GM12878 (cell line): ENCODE data around the gene MS4A6E. TPM values are rescaled to one million over a fixed set of nuclear protein-coding genes. Genes with fewer than 3 reads are reported as not detected.

Experiments
- ATAC-seq: fragments of 200-7000 bp; cut with Tn5 transposase; 3 replicates; pipeline ENCODE4 v1.9.1; 2020; ENCODE audit warnings: mild to moderate bottlenecking, moderate library complexity
- BruUV-seq: library from RNA; stranded (reverse); fragments of 400-500 nt; replicated peaks from 2 replicates; lab custom pipeline; 2021; lab: Mats Ljungman, UMichigan
- CTCF ChIA-PET: fragments of 300-600 bp; sonication (Branson Sonifier 250); formaldehyde crosslinking; extraction: SDS; loops from one replicate; lab custom pipeline; 2021; ENCODE audit warnings: inconsistent platforms; lab: Yijun Ruan, JAX
- POLR2A ChIA-PET: fragments of 350-600 bp; formaldehyde crosslinking; extraction: SDS; loops from one replicate; lab custom pipeline; 2021; ENCODE audit warnings: inconsistent platforms; lab: Charles Lee
- RAD21 ChIA-PET: fragments of 300-600 bp; sonication (Branson Sonifier 250); formaldehyde crosslinking; loops from one replicate; lab custom pipeline; 2023; ENCODE audit warnings: antibody characterized with exemption; ENCODE audit not compliant: unreplicated experiment; lab: Charles Lee
- SMC1A ChIA-PET: fragments of 300-600 bp; sonication (Branson Sonifier 250); formaldehyde crosslinking; loops from one replicate; lab custom pipeline; 2023; ENCODE audit not compliant: unreplicated experiment, uncharacterized antibody; lab: Charles Lee
- DNase-seq: peaks from one replicate; pipeline ENCODE4 v3.0.0-alpha.2; 2011; ENCODE audit warnings: low read depth, low spot score
- FAIRE-seq: peaks from 3 replicates; lab custom pipeline; 2011; peaks lifted over from hg19 to GRCh38; lab: Jason Lieb, UNC
- H2AFZ ChIP-seq: 2 replicates; pipeline ENCODE4 v1.6.0; 2011; ENCODE audit warnings: low read depth, low read length, control low read depth; ENCODE audit not compliant: control insufficient read depth
- H3K27ac ChIP-seq: 2 replicates; pipeline ENCODE4 v1.5.1; 2011; ENCODE audit warnings: control low read depth; ENCODE audit not compliant: control insufficient read depth, insufficient read depth
- H3K27me3 ChIP-seq, 2 experiments: replicated peaks in 1 of 2; 2 replicates each; pipeline versions ENCODE4 v1.6.0 to v1.6.1; 2011; ENCODE audit warnings: low read length in 1 of 2; ENCODE audit not compliant: control insufficient read depth in 2 of 2, insufficient read depth in 2 of 2
- H3K36me3 ChIP-seq, 2 experiments: 2 replicates each; pipeline ENCODE4 v1.5.1; 2011; ENCODE audit warnings: low read length in 1 of 2; ENCODE audit not compliant: control insufficient read depth in 2 of 2, insufficient read depth in 2 of 2
- H3K4me1 ChIP-seq: 2 replicates; pipeline ENCODE4 v1.6.1; 2011; ENCODE audit warnings: mild to moderate bottlenecking, low read length, moderate library complexity, mixed read lengths; ENCODE audit not compliant: control insufficient read depth, insufficient read depth
- H3K4me2 ChIP-seq: 2 replicates; pipeline ENCODE4 v1.6.0; 2011; ENCODE audit warnings: control low read depth; ENCODE audit not compliant: control insufficient read depth, insufficient read depth
- H3K4me3 ChIP-seq: fragments of 200-600 bp; sonication (generic); 2 replicates; pipeline ENCODE4 v1.5.1; 2016
- H3K79me2 ChIP-seq: 2 replicates; pipeline ENCODE4 v1.6.0; 2011; ENCODE audit warnings: low read length; ENCODE audit not compliant: control insufficient read depth, insufficient read depth
- H3K9ac ChIP-seq: 2 replicates; pipeline ENCODE4 v1.8.0; 2011; ENCODE audit warnings: low read length, control low read depth, mixed read lengths; ENCODE audit not compliant: control insufficient read depth, insufficient read depth
- H3K9me3 ChIP-seq: replicated peaks from 3 replicates; pipeline ENCODE4 v1.5.1; 2011; ENCODE audit warnings: mild to moderate bottlenecking, low read length; ENCODE audit not compliant: control insufficient read depth, insufficient read depth
- H4K20me1 ChIP-seq: 2 replicates; pipeline ENCODE4 v1.6.0; 2011; ENCODE audit not compliant: control insufficient read depth, insufficient read depth
- GATAD2B ChIP-seq: fragments of 450-650 bp; conservative IDR thresholded peaks from 2 replicates; pipeline ENCODE4 v1.6.1; 2017; ENCODE audit warnings: low read depth, mild to moderate bottlenecking, moderate library complexity
- SPI1 ChIP-seq: IDR thresholded peaks from 2 replicates; pipeline ENCODE4 v1.6.1; 2011; ENCODE audit warnings: low read depth, mild to moderate bottlenecking, low read length, moderate library complexity, borderline replicate concordance; ENCODE audit not compliant: insufficient read depth
- in situ Hi-C: fragments of 300-500 bp; cut with MboI; formaldehyde crosslinking; loops from 9 replicates; pipeline ENCODE4 v1.14.3; 2018; ENCODE audit warnings: mixed read lengths
- intact Hi-C: fragments of 100-400 bp; cut with micrococcal nuclease; formaldehyde crosslinking; loops from one replicate; pipeline ENCODE4 v1.14.2; 2022; ENCODE audit not compliant: unreplicated experiment
- polyA plus RNA-seq, 11 experiments: library from polyadenylated mRNA; depleted of rRNA in 4 of 11; unstranded in 6 of 11; stranded (reverse) in 5 of 11; fragments of >200 nt; fragmentation: Nextera tagmentation in 4 of 11; fragmentation: Illumina TruSeq in 1 of 11; extraction: Ambion mirVana in 4 of 11; extraction: Trizol in 1 of 11; gene quantifications; 1 replicate in 1 of 11; 2 replicates in 10 of 11; pipeline versions ENCODE4 v1.2.1 to v1.2.3, GENCODE V29; 2011 to 2016; ENCODE audit warnings: inconsistent platforms in 2 of 11, missing spikeins in 2 of 11, low read depth in 1 of 11
- total RNA-seq, 4 experiments: library from RNA; depleted of rRNA in 3 of 4; stranded (reverse); fragments of >200 nt in 3 of 4; fragmentation: Illumina TruSeq in 1 of 4; extraction: Trizol in 1 of 4; gene quantifications; 2 replicates each; pipeline versions ENCODE4 v1.2.1 to v1.2.3, GENCODE V29; 2013 to 2021

Gene MS4A6E
- total and polyA plus RNA-seq, 10 of the 15 experiments (the other 5 are each of a cell fraction or from before 2014, with no cell fraction given) = 0.14 to 0.86 (median 0.47) TPM; not detected in 5

DNA sequence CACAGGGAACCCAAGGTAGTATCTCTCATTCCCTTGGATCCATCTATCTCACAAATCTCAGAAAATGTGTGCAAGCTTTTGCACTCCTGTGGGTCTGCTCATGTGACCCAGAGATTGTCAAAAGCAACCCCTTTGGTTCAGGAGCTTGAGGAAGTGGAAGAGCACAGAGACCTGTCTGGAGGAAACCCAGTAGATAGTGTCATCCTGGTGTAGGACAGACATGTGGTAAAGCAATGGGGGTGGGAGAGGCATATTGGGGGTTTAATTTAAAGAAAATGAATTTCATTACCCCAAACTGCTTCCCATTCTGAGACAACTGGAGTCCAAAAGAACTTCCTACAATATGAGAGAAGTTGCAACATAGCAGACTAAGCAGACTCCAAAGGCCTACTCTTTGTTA lies 63.4 kb downstream of the MS4A6E start:
- ChIA-PET RAD21 (interaction anchor here (1.0 to 2.2 kb wide), 4 partner anchors 13 to 93 kb away, joined by 4 to 5 read pairs (median 4); no protein-coding TSS in a partner anchor), POLR2A (interaction anchor here (1.4 to 1.6 kb wide), 2 partner anchors 12 to 66 kb away, joined by 4 to 6 read pairs; partner anchors contain the start of genes MS4A1 and MS4A7), CTCF (interaction anchor here (1.3 to 1.7 kb wide), 3 partner anchors 11 to 45 kb away, joined by 5 to 6 read pairs (median 5); partner anchors contain the start of gene MS4A7), SMC1A (interaction anchor here (0.9 to 2.6 kb wide), 6 partner anchors 12 to 67 kb away, joined by 3 to 7 read pairs (median 4); partner anchors contain the start of genes MS4A1 and MS4A7)
- Histone ChIP-seq H4K20me1 (no peaks in the 10 kb centered on the region), H3K27ac (no peak overlapping the region), H3K27me3 (no peaks in the 10 kb centered on the region), H3K4me2 (no peak overlapping the region), H3K4me3 (no peak overlapping the region), H3K36me3 (no peaks in the 10 kb centered on the region), H3K4me1 (peaks cover 19% of the 10 kb centered on the region), H3K9me3 (peaks cover 4% of the 10 kb centered on the region; the same call in 2 of the 3 replicates), H3K79me2 (no peaks in the 10 kb centered on the region), H2AFZ (no peak overlapping the region; the same call in 1 of the 2 replicates), H3K9ac (no peak overlapping the region)
- TF ChIP-seq SPI1 (peak; percentile 27; the same call in 1 of the 2 replicates), GATAD2B (no peak)
- intact Hi-C loops = no loop called here
- BruUV-seq = no TSS peak
- ATAC-seq (no peak), DNase-seq (no peak), FAIRE-seq (no peak)
- in situ Hi-C loops = no loop called here

Other genes with a start within 250 kb of the MS4A6E start
Only the 7 nearest of the 10 such genes appear.
- gene MS4A6A, start 144.2 kb upstream of the MS4A6E start, total RNA-seq (2014; rRNA removed) = 6.0 and 8.0 TPM in 2 replicates
- 9.6 and 10.1 TPM in 2 replicates for gene MS4A6A, start 144.2 kb upstream of the MS4A6E start, total RNA-seq (2014; rRNA removed; fragmentation: Illumina TruSeq; extraction: Trizol)
- gene MS4A6A, start 144.2 kb upstream of the MS4A6E start, total RNA-seq (2021) = 4.5 and 7.1 TPM in 2 replicates
- 30.7 and 31.9 TPM in 2 replicates for gene MS4A6A, start 144.2 kb upstream of the MS4A6E start, polyA plus RNA-seq (2011; rRNA removed)
- 13.8 and 27.4 TPM in 2 replicates for gene MS4A6A, start 144.2 kb upstream of the MS4A6E start, polyA plus RNA-seq (2014; fragmentation: Illumina TruSeq; extraction: Trizol)
- 10 to 100 TPM; 12.2 to 12.5 TPM for gene MS4A6A, start 144.2 kb upstream of the MS4A6E start, polyA plus RNA-seq (2014; fragmentation: Nextera tagmentation; extraction: Ambion mirVana)
- gene MS4A6A, start 144.2 kb upstream of the MS4A6E start, polyA plus RNA-seq (2014; rRNA removed) = 6.5 and 8.0 TPM in 2 replicates
- gene MS4A6A, start 144.2 kb upstream of the MS4A6E start, polyA plus RNA-seq (2016; fragmentation: Nextera tagmentation; extraction: Ambion mirVana) = 1 to 10 TPM in 1 of 2 experiments, under 1 TPM in 1; 0.75 to 1.5 TPM
- gene MS4A4E, start 84.1 kb upstream of the MS4A6E start, total RNA-seq (2014; rRNA removed) = 0.38 and 0.45 TPM in 2 replicates
- gene MS4A4E, start 84.1 kb upstream of the MS4A6E start, total RNA-seq (2014; rRNA removed; fragmentation: Illumina TruSeq; extraction: Trizol) = 0.46 and 0.54 TPM in 2 replicates
- gene MS4A4E, start 84.1 kb upstream of the MS4A6E start, total RNA-seq (2021) = 0.72 and 0.92 TPM in 2 replicates
- gene MS4A4E, start 84.1 kb upstream of the MS4A6E start, polyA plus RNA-seq (2011; rRNA removed) = not detected in 2 replicates
- gene MS4A4E, start 84.1 kb upstream of the MS4A6E start, polyA plus RNA-seq (2014; fragmentation: Illumina TruSeq; extraction: Trizol) = 0.06 TPM in 1 of 2 replicates, not detected in the other
- gene MS4A4E, start 84.1 kb upstream of the MS4A6E start, polyA plus RNA-seq (2014; fragmentation: Nextera tagmentation; extraction: Ambion mirVana) = under 1 TPM; 0.22 to 0.45 TPM
- 0.73 and 0.81 TPM in 2 replicates for gene MS4A4E, start 84.1 kb upstream of the MS4A6E start, polyA plus RNA-seq (2014; rRNA removed)
- gene MS4A4E, start 84.1 kb upstream of the MS4A6E start, polyA plus RNA-seq (2016; fragmentation: Nextera tagmentation; extraction: Ambion mirVana) = not detected
- 0.27 and 0.56 TPM in 2 replicates for gene MS4A4A, start 46.6 kb upstream of the MS4A6E start, total RNA-seq (2014; rRNA removed)
- gene MS4A4A, start 46.6 kb upstream of the MS4A6E start, total RNA-seq (2014; rRNA removed; fragmentation: Illumina TruSeq; extraction: Trizol) = 0.37 and 0.67 TPM in 2 replicates
- 0.88 and 1.2 TPM in 2 replicates for gene MS4A4A, start 46.6 kb upstream of the MS4A6E start, total RNA-seq (2021)
- gene MS4A4A, start 46.6 kb upstream of the MS4A6E start, polyA plus RNA-seq (2011; rRNA removed) = 0.10 and 0.19 TPM in 2 replicates
- 0.22 and 0.69 TPM in 2 replicates for gene MS4A4A, start 46.6 kb upstream of the MS4A6E start, polyA plus RNA-seq (2014; fragmentation: Illumina TruSeq; extraction: Trizol)
- gene MS4A4A, start 46.6 kb upstream of the MS4A6E start, polyA plus RNA-seq (2014; fragmentation: Nextera tagmentation; extraction: Ambion mirVana) = 1 to 10 TPM; 1.8 to 2.4 TPM
- gene MS4A4A, start 46.6 kb upstream of the MS4A6E start, polyA plus RNA-seq (2014; rRNA removed) = 0.91 and 1.4 TPM in 2 replicates
- under 1 TPM; 0.19 to 0.24 TPM for gene MS4A4A, start 46.6 kb upstream of the MS4A6E start, polyA plus RNA-seq (2016; fragmentation: Nextera tagmentation; extraction: Ambion mirVana)
- gene MS4A7, start 51.3 kb downstream of the MS4A6E start, total RNA-seq (2014; rRNA removed) = 2.2 and 2.9 TPM in 2 replicates
- gene MS4A7, start 51.3 kb downstream of the MS4A6E start, total RNA-seq (2014; rRNA removed; fragmentation: Illumina TruSeq; extraction: Trizol) = 3.8 and 4.0 TPM in 2 replicates
- gene MS4A7, start 51.3 kb downstream of the MS4A6E start, total RNA-seq (2021) = 2.3 and 3.3 TPM in 2 replicates
- gene MS4A7, start 51.3 kb downstream of the MS4A6E start, polyA plus RNA-seq (2011; rRNA removed) = 9.6 and 11.1 TPM in 2 replicates
- gene MS4A7, start 51.3 kb downstream of the MS4A6E start, polyA plus RNA-seq (2014; fragmentation: Illumina TruSeq; extraction: Trizol) = 3.7 and 4.2 TPM in 2 replicates
- 10 to 100 TPM in 1 of 2 experiments, 1 to 10 TPM in 1; 7.2 to 17.0 TPM for gene MS4A7, start 51.3 kb downstream of the MS4A6E start, polyA plus RNA-seq (2014; fragmentation: Nextera tagmentation; extraction: Ambion mirVana)
- 3.9 and 4.6 TPM in 2 replicates for gene MS4A7, start 51.3 kb downstream of the MS4A6E start, polyA plus RNA-seq (2014; rRNA removed)
- gene MS4A7, start 51.3 kb downstream of the MS4A6E start, polyA plus RNA-seq (2016; fragmentation: Nextera tagmentation; extraction: Ambion mirVana) = 1 to 10 TPM; 1.7 to 1.8 TPM
- gene MS4A14, start 69.2 kb downstream of the MS4A6E start, total RNA-seq (2014; rRNA removed) = 0.11 and 0.40 TPM in 2 replicates
- gene MS4A14, start 69.2 kb downstream of the MS4A6E start, total RNA-seq (2014; rRNA removed; fragmentation: Illumina TruSeq; extraction: Trizol) = 0.40 and 0.60 TPM in 2 replicates
- 0.77 and 1.0 TPM in 2 replicates for gene MS4A14, start 69.2 kb downstream of the MS4A6E start, total RNA-seq (2021)
- 1.0 and 1.7 TPM in 2 replicates for gene MS4A14, start 69.2 kb downstream of the MS4A6E start, polyA plus RNA-seq (2011; rRNA removed)
- 0.81 and 0.89 TPM in 2 replicates for gene MS4A14, start 69.2 kb downstream of the MS4A6E start, polyA plus RNA-seq (2014; fragmentation: Illumina TruSeq; extraction: Trizol)
- under 1 TPM; 0.13 to 0.18 TPM for gene MS4A14, start 69.2 kb downstream of the MS4A6E start, polyA plus RNA-seq (2014; fragmentation: Nextera tagmentation; extraction: Ambion mirVana)
- gene MS4A14, start 69.2 kb downstream of the MS4A6E start, polyA plus RNA-seq (2014; rRNA removed) = 0.38 and 0.72 TPM in 2 replicates
- gene MS4A14, start 69.2 kb downstream of the MS4A6E start, polyA plus RNA-seq (2016; fragmentation: Nextera tagmentation; extraction: Ambion mirVana) = under 1 TPM in 1 of 2 experiments, not detected in 1; 0.63 TPM
- gene MS4A5, start 102.3 kb downstream of the MS4A6E start, total RNA-seq (2014; rRNA removed) = not detected in 2 replicates
- not detected in 2 replicates for gene MS4A5, start 102.3 kb downstream of the MS4A6E start, total RNA-seq (2014; rRNA removed; fragmentation: Illumina TruSeq; extraction: Trizol)
- not detected in 2 replicates for gene MS4A5, start 102.3 kb downstream of the MS4A6E start, total RNA-seq (2021)
- gene MS4A5, start 102.3 kb downstream of the MS4A6E start, polyA plus RNA-seq (2011; rRNA removed) = not detected in 2 replicates
- not detected in 2 replicates for gene MS4A5, start 102.3 kb downstream of the MS4A6E start, polyA plus RNA-seq (2014; fragmentation: Illumina TruSeq; extraction: Trizol)
- gene MS4A5, start 102.3 kb downstream of the MS4A6E start, polyA plus RNA-seq (2014; fragmentation: Nextera tagmentation; extraction: Ambion mirVana) = not detected
- gene MS4A5, start 102.3 kb downstream of the MS4A6E start, polyA plus RNA-seq (2014; rRNA removed) = not detected in 2 replicates
- gene MS4A5, start 102.3 kb downstream of the MS4A6E start, polyA plus RNA-seq (2016; fragmentation: Nextera tagmentation; extraction: Ambion mirVana) = not detected
- 648 and 816 TPM in 2 replicates for gene MS4A1, start 128.6 kb downstream of the MS4A6E start, total RNA-seq (2014; rRNA removed)
- 704 and 727 TPM in 2 replicates for gene MS4A1, start 128.6 kb downstream of the MS4A6E start, total RNA-seq (2014; rRNA removed; fragmentation: Illumina TruSeq; extraction: Trizol)
- 464 and 482 TPM in 2 replicates for gene MS4A1, start 128.6 kb downstream of the MS4A6E start, total RNA-seq (2021)
- 2,106 and 2,789 TPM in 2 replicates for gene MS4A1, start 128.6 kb downstream of the MS4A6E start, polyA plus RNA-seq (2011; rRNA removed)
- 1,039 and 1,405 TPM in 2 replicates for gene MS4A1, start 128.6 kb downstream of the MS4A6E start, polyA plus RNA-seq (2014; fragmentation: Illumina TruSeq; extraction: Trizol)
- 1,000 to 10,000 TPM in 1 of 2 experiments, 100 to 1,000 TPM in 1; 730 to 1,013 TPM for gene MS4A1, start 128.6 kb downstream of the MS4A6E start, polyA plus RNA-seq (2014; fragmentation: Nextera tagmentation; extraction: Ambion mirVana)
- gene MS4A1, start 128.6 kb downstream of the MS4A6E start, polyA plus RNA-seq (2014; rRNA removed) = 415 and 598 TPM in 2 replicates
- gene MS4A1, start 128.6 kb downstream of the MS4A6E start, polyA plus RNA-seq (2016; fragmentation: Nextera tagmentation; extraction: Ambion mirVana) = 100 to 1,000 TPM; 329 to 364 TPM